Keratinocyte (primary cell): ENCODE data around the gene CDC26. TPM values are rescaled to one million over a fixed set of nuclear protein-coding genes. Genes with fewer than 3 reads are reported as not detected.

ENCODE experiments used
- DNase-seq: peaks from one replicate; pipeline ENCODE4 v3.0.0-alpha.2; 2011; ENCODE audit warnings: low read depth, missing footprints, low spot score
- FAIRE-seq: peaks from 2 replicates; lab custom pipeline; 2011; peaks lifted over from hg19 to GRCh38; lab: Jason Lieb, UNC
- H2AFZ ChIP-seq: 2 replicates; pipeline ENCODE4 v1.6.0; 2012; ENCODE audit warnings: low read length, control low read depth, inconsistent platforms; ENCODE audit not compliant: control insufficient read depth
- H3K27ac ChIP-seq: 2 replicates; pipeline ENCODE4 v1.5.1; 2011; ENCODE audit warnings: low read length; ENCODE audit not compliant: control insufficient read depth, insufficient read depth
- H3K27me3 ChIP-seq: 3 replicates; pipeline ENCODE4 v1.6.0; 2011; ENCODE audit warnings: low read length; ENCODE audit not compliant: control insufficient read depth, insufficient read depth; ENCODE audit errors: extremely low read depth
- H3K36me3 ChIP-seq, 2 experiments: 2 replicates in 1 of 2; 3 replicates in 1 of 2; pipeline ENCODE4 v1.5.1; 2011; ENCODE audit warnings: low read length in 2 of 2, mild to moderate bottlenecking in 1 of 2; ENCODE audit not compliant: control insufficient read depth in 2 of 2, insufficient read depth in 2 of 2; ENCODE audit errors: extremely low read depth in 1 of 2
- H3K4me1 ChIP-seq: 3 replicates; pipeline ENCODE4 v1.5.1; 2011; ENCODE audit warnings: low read length; ENCODE audit not compliant: control insufficient read depth, insufficient read depth; ENCODE audit errors: extremely low read depth
- H3K4me2 ChIP-seq: 3 replicates; pipeline ENCODE4 v1.6.0; 2011; ENCODE audit warnings: low read depth, low read length; ENCODE audit not compliant: control insufficient read depth, insufficient read depth; ENCODE audit errors: extremely low read depth
- H3K4me3 ChIP-seq, 3 experiments: fragments of 200-600 bp in 1 of 3; sonication (generic) in 1 of 3; 2 replicates in 2 of 3; 3 replicates in 1 of 3; pipeline ENCODE4 v1.5.1; 2011 to 2016; ENCODE audit warnings: low read length in 3 of 3, mild to moderate bottlenecking in 3 of 3, control low read depth in 2 of 3, inconsistent platforms in 1 of 3, low read depth in 1 of 3, mixed read lengths in 1 of 3, mixed run types in 1 of 3, moderate library complexity in 1 of 3; ENCODE audit not compliant: control insufficient read depth in 2 of 3, insufficient read depth in 2 of 3; ENCODE audit errors: extremely low read depth in 1 of 3
- H3K79me2 ChIP-seq: 2 replicates; pipeline ENCODE4 v1.6.0; 2012; ENCODE audit warnings: low read length; ENCODE audit not compliant: control insufficient read depth, insufficient read depth
- H3K9ac ChIP-seq: 3 replicates; pipeline ENCODE4 v1.6.0; 2011; ENCODE audit warnings: low read length; ENCODE audit not compliant: control insufficient read depth, insufficient read depth; ENCODE audit errors: extremely low read depth
- H3K9me1 ChIP-seq: 3 replicates; pipeline ENCODE4 v1.6.0; 2011; ENCODE audit warnings: low read length; ENCODE audit not compliant: control insufficient read depth, insufficient read depth; ENCODE audit errors: extremely low read depth
- H3K9me3 ChIP-seq: 2 replicates; pipeline ENCODE4 v1.5.1; 2012; ENCODE audit warnings: low read depth, low read length; ENCODE audit not compliant: control insufficient read depth
- H4K20me1 ChIP-seq: 3 replicates; pipeline ENCODE4 v1.6.0; 2011; ENCODE audit warnings: low read length; ENCODE audit not compliant: control insufficient read depth, insufficient read depth; ENCODE audit errors: extremely low read depth
- EZH2 ChIP-seq: IDR thresholded peaks from one replicate; pipeline ENCODE4 v1.6.1; 2012; ENCODE audit warnings: inconsistent platforms, mild to moderate bottlenecking, low read length, moderate library complexity
- dilution Hi-C: fragments of 300-500 bp; cut with MboI; formaldehyde crosslinking; loops from one replicate; pipeline ENCODE4 v1.7.0; 2020; ENCODE audit warnings: low sequenced_read_pairs; ENCODE audit not compliant: extremely low pct_ligation_motif_present
- polyA plus RNA-seq, 5 experiments: library from polyadenylated mRNA; depleted of rRNA in 3 of 5; stranded (reverse) in 3 of 5; stranded (forward) in 1 of 5; unstranded in 1 of 5; fragments of >200 nt; gene quantifications; 1 replicate in 1 of 5; 2 replicates in 3 of 5; 3 replicates in 1 of 5; pipeline versions ENCODE4 v1.2.1 to v1.2.3, GENCODE V29; 2011 to 2012; ENCODE audit warnings: missing spikeins in 2 of 5, low read depth in 1 of 5, low replicate concordance in 1 of 5
- TF ChIP-seq, protein P1 (sequence below), 3 experiments: IDR thresholded peaks in 1 of 3; conservative IDR thresholded peaks in 1 of 3; optimal IDR thresholded peaks in 1 of 3; 2 replicates in 2 of 3; 3 replicates in 1 of 3; pipeline versions ENCODE3 to v1.5.1; 2011; ENCODE audit warnings: low read length in 3 of 3, mild to moderate bottlenecking in 3 of 3, moderate library complexity in 2 of 3, control low read depth in 1 of 3, inconsistent platforms in 1 of 3; ENCODE audit not compliant: insufficient read depth in 2 of 3; ENCODE audit errors: extremely low read depth in 1 of 3

The CDC26 gene
- polyA plus RNA-seq, 1 donor (not counting 4 experiments of a cell fraction or from before 2014, with no cell fraction given) = 56.8 TPM

DNA sequence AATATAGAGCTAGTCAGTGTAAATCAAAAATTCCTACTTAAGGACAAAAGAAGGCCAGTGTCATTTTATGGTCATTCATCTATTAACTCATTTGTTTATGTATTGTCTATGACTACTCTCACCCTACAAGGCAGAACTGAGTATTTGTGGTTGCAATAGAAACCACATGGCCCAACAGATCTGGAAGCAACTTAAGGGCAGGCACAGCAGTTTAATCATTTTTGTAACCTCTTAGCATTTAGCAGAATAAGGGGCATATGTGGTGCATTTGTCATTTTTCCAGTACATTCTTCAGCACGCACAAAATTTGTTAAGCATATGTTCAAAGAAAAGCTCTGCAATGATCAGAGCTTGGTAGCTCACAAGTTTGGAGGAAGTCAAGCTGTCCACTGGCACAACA, 55.4 kb downstream of the CDC26 start:
- FAIRE-seq (no peak), DNase-seq (no peak)
- Histone ChIP-seq H3K9me3 (no peaks in the 10 kb centered on the region), H3K36me3 (peaks cover 0 to 8% of the 10 kb centered on the region in 2 experiments), H3K4me3 (peak overlapping the region; percentile 78 to 86 (median 84)), H4K20me1 (no peaks in the 10 kb centered on the region), H3K4me2 (peak overlapping the region; percentile 95), H3K4me1 (peaks cover 30% of the 10 kb centered on the region), H3K9me1 (no peaks in the 10 kb centered on the region), H3K27me3 (no peaks in the 10 kb centered on the region), H2AFZ (no peak overlapping the region), H3K79me2 (peaks cover 73% of the 10 kb centered on the region), H3K27ac (peak overlapping the region; percentile 94), H3K9ac (peak overlapping the region; percentile 94)
- TF ChIP-seq EZH2 = no peak
- TF ChIP-seq, protein P1, sequence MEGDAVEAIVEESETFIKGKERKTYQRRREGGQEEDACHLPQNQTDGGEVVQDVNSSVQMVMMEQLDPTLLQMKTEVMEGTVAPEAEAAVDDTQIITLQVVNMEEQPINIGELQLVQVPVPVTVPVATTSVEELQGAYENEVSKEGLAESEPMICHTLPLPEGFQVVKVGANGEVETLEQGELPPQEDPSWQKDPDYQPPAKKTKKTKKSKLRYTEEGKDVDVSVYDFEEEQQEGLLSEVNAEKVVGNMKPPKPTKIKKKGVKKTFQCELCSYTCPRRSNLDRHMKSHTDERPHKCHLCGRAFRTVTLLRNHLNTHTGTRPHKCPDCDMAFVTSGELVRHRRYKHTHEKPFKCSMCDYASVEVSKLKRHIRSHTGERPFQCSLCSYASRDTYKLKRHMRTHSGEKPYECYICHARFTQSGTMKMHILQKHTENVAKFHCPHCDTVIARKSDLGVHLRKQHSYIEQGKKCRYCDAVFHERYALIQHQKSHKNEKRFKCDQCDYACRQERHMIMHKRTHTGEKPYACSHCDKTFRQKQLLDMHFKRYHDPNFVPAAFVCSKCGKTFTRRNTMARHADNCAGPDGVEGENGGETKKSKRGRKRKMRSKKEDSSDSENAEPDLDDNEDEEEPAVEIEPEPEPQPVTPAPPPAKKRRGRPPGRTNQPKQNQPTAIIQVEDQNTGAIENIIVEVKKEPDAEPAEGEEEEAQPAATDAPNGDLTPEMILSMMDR (optimal IDR thresholded peaks at IDR 0.05 in 1 of 3, IDR thresholded peaks at IDR 0.05 in 1 of 3, conservative IDR thresholded peaks at IDR 0.05 in 1 of 3; ENCODE audit: extremely low read depth in 1 of 3, insufficient read depth in 2 of 3, low read length in 3 of 3) = no peak
- dilution Hi-C loops = no loop called here

DNA sequence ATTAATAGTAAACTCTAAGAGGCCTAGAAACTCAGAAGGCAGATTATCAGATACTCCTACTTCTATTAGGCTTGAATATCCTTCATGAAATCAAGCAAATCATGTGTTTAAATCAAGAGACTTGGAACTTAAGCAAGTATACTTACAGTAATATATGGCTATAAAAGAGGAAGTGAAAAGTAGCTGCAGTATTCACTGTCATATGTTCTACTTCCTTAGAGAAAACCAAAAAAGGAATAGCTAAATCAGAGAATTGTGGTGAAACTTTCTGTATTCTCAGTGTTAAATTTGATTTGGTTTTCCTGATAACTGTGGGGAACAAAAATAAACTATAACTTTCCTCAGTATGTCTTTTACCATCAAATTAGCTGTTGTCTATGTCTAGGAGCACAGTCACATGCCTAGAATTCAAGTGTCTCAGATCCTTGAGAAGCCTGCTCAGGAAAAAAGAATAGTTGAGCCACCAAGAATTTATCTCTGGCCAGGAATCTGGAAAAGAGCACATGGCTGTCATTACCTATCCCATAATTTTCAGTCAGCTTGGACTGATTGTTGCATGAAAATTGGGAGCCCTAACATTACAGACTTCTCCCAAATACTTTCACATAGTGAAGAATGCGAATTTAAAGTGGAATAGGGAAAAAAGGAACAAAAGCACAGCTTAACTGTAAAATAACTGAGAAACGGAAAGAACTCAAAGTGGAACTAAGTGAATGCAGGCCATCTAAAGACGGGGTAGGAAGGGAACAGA, 56.0 kb downstream of the CDC26 start:
- TF ChIP-seq, protein P1 (optimal IDR thresholded peaks at IDR 0.05 in 1 of 3, IDR thresholded peaks at IDR 0.05 in 1 of 3, conservative IDR thresholded peaks at IDR 0.05 in 1 of 3; ENCODE audit: extremely low read depth in 1 of 3, insufficient read depth in 2 of 3, low read length in 3 of 3) = no peak
- no peak for TF ChIP-seq EZH2
- H2AFZ ChIP-seq = no peak overlapping the region
- no peak for DNase-seq
- peaks cover 0 to 8% of the 10 kb centered on the region in 2 experiments for H3K36me3 ChIP-seq
- H3K4me1 ChIP-seq = peaks cover 30% of the 10 kb centered on the region
- peak overlapping the region; percentile 94 for H3K27ac ChIP-seq
- no peak overlapping the region for H3K9ac ChIP-seq
- H3K4me2 ChIP-seq = peak overlapping the region; percentile 95
- H3K9me1 ChIP-seq = no peaks in the 10 kb centered on the region
- H3K9me3 ChIP-seq = no peaks in the 10 kb centered on the region
- dilution Hi-C loops = no loop called here
- H3K27me3 ChIP-seq = no peaks in the 10 kb centered on the region
- no peak for FAIRE-seq
- no peaks in the 10 kb centered on the region for H4K20me1 ChIP-seq
- peaks cover 79% of the 10 kb centered on the region for H3K79me2 ChIP-seq
- H3K4me3 ChIP-seq = peak overlapping the region in 1 of 3 experiments; percentile 84

Other genes with a start within 250 kb of the CDC26 start
- gene ZFP37, start 218.8 kb downstream of the CDC26 start, polyA plus RNA-seq = 0.24 to 0.72 TPM (median 0.41 TPM) in 3 replicates
- gene SLC31A2, start 124.6 kb downstream of the CDC26 start, polyA plus RNA-seq = 111 to 164 TPM (median 122 TPM) in 3 replicates
- gene FKBP15, start 54.3 kb downstream of the CDC26 start, polyA plus RNA-seq = 22.4 to 31.4 TPM (median 22.7 TPM) in 3 replicates
- 15.7 to 21.1 TPM (median 20.3 TPM) in 3 replicates for gene SLC31A1, start 54.0 kb downstream of the CDC26 start, polyA plus RNA-seq
- 22.1 to 46.4 TPM (median 28.8 TPM) in 3 replicates for gene PRPF4, start 86 bp upstream of the CDC26 start, polyA plus RNA-seq
- 0.10 TPM in 1 of 3 replicates, not detected in the others for gene RNF183, start 27.8 kb upstream of the CDC26 start, polyA plus RNA-seq
- 0.94 to 2.3 TPM (median 1.2 TPM) in 3 replicates for gene WDR31, start 64.7 kb upstream of the CDC26 start, polyA plus RNA-seq
- 0.41 to 0.54 TPM (median 0.54 TPM) in 3 replicates for gene BSPRY, start 74.0 kb upstream of the CDC26 start, polyA plus RNA-seq
- gene HDHD3, start 101.4 kb upstream of the CDC26 start, polyA plus RNA-seq = 14.7 to 27.9 TPM (median 16.5 TPM) in 3 replicates
- 6.7 to 9.3 TPM (median 9.0 TPM) in 3 replicates for gene ALAD, start 125.7 kb upstream of the CDC26 start, polyA plus RNA-seq
- gene POLE3, start 135.1 kb upstream of the CDC26 start, polyA plus RNA-seq = 52.0 to 77.2 TPM (median 69.0 TPM) in 3 replicates
- gene C9orf43, start 135.2 kb upstream of the CDC26 start, polyA plus RNA-seq = 0.75 to 0.91 TPM (median 0.89 TPM) in 3 replicates
- gene RGS3, start 188.2 kb upstream of the CDC26 start, polyA plus RNA-seq = 19.6 to 23.9 TPM (median 19.6 TPM) in 3 replicates